Caco-2 (cell line): ENCODE results near the gene ADGRD1. TPM values are rescaled to one million over a fixed set of nuclear protein-coding genes. Genes with fewer than 3 reads are reported as not detected.
A peak's percentile ranks its signal among the peaks of the same experiment; 100 is the strongest.

ENCODE experiments used
- BruUV-seq: library from RNA; stranded (reverse); fragments of 400-500 nt; replicated peaks from 2 replicates; lab custom pipeline; 2021; lab: Mats Ljungman, UMichigan
- CTCF ChIA-PET: fragments of 300-600 bp; sonication (Branson Sonifier 250); formaldehyde crosslinking; loops from one replicate; lab custom pipeline; 2022; ENCODE audit warnings: antibody characterized with exemption; lab: Charles Lee
- POLR2A ChIA-PET: fragments of 300-600 bp; sonication (Branson Sonifier 250); formaldehyde crosslinking; loops from one replicate; lab custom pipeline; 2022; ENCODE audit warnings: antibody characterized with exemption; lab: Charles Lee
- DNase-seq, 2 experiments: peaks; one replicate each; pipeline versions ENCODE4 v3.0.0 to v3.0.0-alpha.2; 2020 to 2022
- H3K27me3 ChIP-seq: replicated peaks from 2 replicates; pipeline ENCODE4 v1.6.0; 2011; ENCODE audit warnings: low read length; ENCODE audit not compliant: control insufficient read depth, insufficient read depth
- H3K36me3 ChIP-seq: 2 replicates; pipeline ENCODE4 v1.5.1; 2011; ENCODE audit warnings: low read length; ENCODE audit not compliant: control insufficient read depth, insufficient read depth
- H3K4me1 ChIP-seq: fragments of 250-450 bp; sonication (Bioruptor Pico); 2 replicates; pipeline ENCODE4 v1.5.1; 2020; ENCODE audit warnings: mild to moderate bottlenecking
- H3K4me3 ChIP-seq: 2 replicates; pipeline ENCODE4 v1.5.1; 2011; ENCODE audit warnings: low read depth, mild to moderate bottlenecking, control low read depth, low read length
- H3K9me3 ChIP-seq: fragments of 250-450 bp; sonication (Bioruptor Pico); 2 replicates; pipeline ENCODE4 v1.5.1; 2020; ENCODE audit warnings: mild to moderate bottlenecking, moderate library complexity
- H3K27ac Mint-ChIP-seq: one replicate; pipeline ENCODE4 v1.8.0; 2022; ENCODE audit warnings: mixed read lengths; ENCODE audit not compliant: unreplicated experiment
- H3K27me3 Mint-ChIP-seq: one replicate; pipeline ENCODE4 v1.8.0; 2022; ENCODE audit warnings: mixed read lengths; ENCODE audit not compliant: insufficient read depth, unreplicated experiment
- H3K36me3 Mint-ChIP-seq: one replicate; pipeline ENCODE4 v1.8.0; 2022; ENCODE audit warnings: mild to moderate bottlenecking, mixed read lengths; ENCODE audit not compliant: insufficient read depth, unreplicated experiment
- H3K4me1 Mint-ChIP-seq: one replicate; pipeline ENCODE4 v1.8.0; 2022; ENCODE audit warnings: low read depth, mixed read lengths; ENCODE audit not compliant: unreplicated experiment
- H3K4me3 Mint-ChIP-seq: one replicate; pipeline ENCODE4 v1.8.0; 2022; ENCODE audit warnings: mild to moderate bottlenecking, moderate library complexity, mixed read lengths; ENCODE audit not compliant: unreplicated experiment
- H3K9me3 Mint-ChIP-seq: one replicate; pipeline ENCODE4 v1.8.0; 2022; ENCODE audit warnings: mixed read lengths; ENCODE audit not compliant: unreplicated experiment
- CTCF ChIP-seq, 2 experiments: fragments of 200-600 bp in 1 of 2; IDR thresholded peaks; 1 replicate in 1 of 2; 2 replicates in 1 of 2; pipeline versions ENCODE4 v1.5.1 to v1.8.0; 2011 to 2022; ENCODE audit warnings: antibody characterized with exemption in 1 of 2, control low read depth in 1 of 2, inconsistent platforms in 1 of 2, low read depth in 1 of 2, low read length in 1 of 2, mild to moderate bottlenecking in 1 of 2, moderate library complexity in 1 of 2; ENCODE audit not compliant: insufficient read depth in 1 of 2, severe bottlenecking in 1 of 2, unreplicated experiment in 1 of 2
- intact Hi-C: fragments of 100-400 bp; cut with micrococcal nuclease; formaldehyde crosslinking; loops from one replicate; pipeline ENCODE4 v1.10.0; 2022; ENCODE audit not compliant: unreplicated experiment
- total RNA-seq: library from RNA; stranded (reverse); gene quantifications from 2 replicates; pipeline ENCODE4 v1.2.3, GENCODE V29; 2022

ADGRD1 gene
- total RNA-seq, 1 experiment from 2014 or later, result 3.6 TPM

GRCh38 chr12:131132118-131132892, 178.6 kb downstream of the ADGRD1 start:
- Mint-ChIP-seq H3K4me3 (no peak overlapping the region), H3K4me1 (no peaks in the 10 kb centered on the region), H3K9me3 (no peaks in the 10 kb centered on the region), H3K27me3 (peaks cover 7% of the 10 kb centered on the region), H3K36me3 (no peaks in the 10 kb centered on the region), H3K27ac (no peak overlapping the region)
- BruUV-seq, result no TSS peak
- intact Hi-C loops, result loop anchor here (1.0 kb wide), 3 partner anchors 28 to 371 kb away; no protein-coding TSS in a partner anchor
- no peak overlapping the region for H3K4me3 ChIP-seq
- ChIA-PET CTCF (interaction anchor here (0.6 to 2.6 kb wide), 8 partner anchors 8 to 698 kb away, joined by 3 to 29 read pairs (median 4); no protein-coding TSS in a partner anchor), POLR2A (no interaction called here)
- TF ChIP-seq CTCF (IDR thresholded peaks at IDR 0.05; ENCODE audit: insufficient read depth in 1 of 2, low read depth in 1 of 2, low read length in 1 of 2, severe bottlenecking in 1 of 2, unreplicated experiment in 1 of 2), result peak; percentile 77 to 80
- no peaks in the 10 kb centered on the region for H3K4me1 ChIP-seq
- H3K36me3 ChIP-seq, result no peaks in the 10 kb centered on the region
- DNase-seq, result peak; percentile 78 to 87
- no peaks in the 10 kb centered on the region for H3K9me3 ChIP-seq
- no peaks in the 10 kb centered on the region for H3K27me3 ChIP-seq

- H3K9me3 Mint-ChIP-seq, result no peaks in the 10 kb centered on the region
- no peaks in the 10 kb centered on the region for H3K4me1 ChIP-seq
- H3K27me3 ChIP-seq, result no peaks in the 10 kb centered on the region
- no peaks in the 10 kb centered on the region for H3K36me3 ChIP-seq
- no peaks in the 10 kb centered on the region for H3K36me3 Mint-ChIP-seq
- H3K9me3 ChIP-seq, result no peaks in the 10 kb centered on the region
- CTCF ChIA-PET, result interaction anchor here (1.0 to 2.6 kb wide), 5 partner anchors 16 to 345 kb away, joined by 3 to 29 read pairs (median 12); no protein-coding TSS in a partner anchor
- H3K4me3 ChIP-seq, result no peak overlapping the region
- no TSS peak for BruUV-seq
- POLR2A ChIA-PET, result no interaction called here
- no peak for DNase-seq
- H3K4me3 Mint-ChIP-seq, result no peak overlapping the region
- intact Hi-C loops, result no loop called here
- no peak overlapping the region for H3K27ac Mint-ChIP-seq
- TF ChIP-seq CTCF (IDR thresholded peaks at IDR 0.05; ENCODE audit: insufficient read depth in 1 of 2, low read depth in 1 of 2, low read length in 1 of 2, severe bottlenecking in 1 of 2, unreplicated experiment in 1 of 2), result no peak
- H3K4me1 Mint-ChIP-seq, result no peaks in the 10 kb centered on the region
- H3K27me3 Mint-ChIP-seq, result peaks cover 11% of the 10 kb centered on the region
Measured at GRCh38 chr12:131133015-131133905, 179.6 kb downstream of the ADGRD1 start.

- H3K36me3 Mint-ChIP-seq, result no peaks in the 10 kb centered on the region
- peaks cover 15% of the 10 kb centered on the region for H3K27me3 Mint-ChIP-seq
- Histone ChIP-seq H3K9me3 (no peaks in the 10 kb centered on the region), H3K4me3 (no peak overlapping the region), H3K4me1 (no peaks in the 10 kb centered on the region), H3K27me3 (no peaks in the 10 kb centered on the region), H3K36me3 (no peaks in the 10 kb centered on the region)
- H3K27ac Mint-ChIP-seq, result no peak overlapping the region
- CTCF ChIA-PET, result interaction anchor here (1.2 kb wide), 1 partner anchor 344 kb away, joined by 4 read pairs; no protein-coding TSS in a partner anchor
- H3K9me3 Mint-ChIP-seq, result no peaks in the 10 kb centered on the region
- POLR2A ChIA-PET, result no interaction called here
- no peaks in the 10 kb centered on the region for H3K4me1 Mint-ChIP-seq
- intact Hi-C loops, result no loop called here
- no TSS peak for BruUV-seq
- no peak for DNase-seq
- no peak for TF ChIP-seq CTCF (IDR thresholded peaks at IDR 0.05; ENCODE audit: insufficient read depth in 1 of 2, low read depth in 1 of 2, low read length in 1 of 2, severe bottlenecking in 1 of 2, unreplicated experiment in 1 of 2)
- H3K4me3 Mint-ChIP-seq, result no peak overlapping the region
Measured at GRCh38 chr12:131133994-131134393, 180.3 kb downstream of the ADGRD1 start.
